NT2/D1 (cell line): Measurements from ENCODE around the gene TFAP2E.
A peak's percentile ranks its signal among the peaks of the same experiment; 100 is the strongest.
"Not testable (repeated sequence)": the region's sequence is repeated elsewhere in the genome, so short reads cannot be mapped to it uniquely, and the experiment has no call there.

ENCODE experiments used
- DNase-seq: peaks from one replicate; pipeline ENCODE4 v3.0.0-alpha.2; 2011; ENCODE audit warnings: low read depth, low spot score
- H3K27me3 ChIP-seq: 2 replicates; pipeline ENCODE4 v1.6.0; 2011; ENCODE audit warnings: mild to moderate bottlenecking; ENCODE audit not compliant: insufficient read length, insufficient read depth
- H3K36me3 ChIP-seq: 2 replicates; pipeline ENCODE4 v1.6.1; 2011; ENCODE audit warnings: mild to moderate bottlenecking, low read length, mixed read lengths; ENCODE audit not compliant: insufficient read depth, insufficient read length
- H3K4me1 ChIP-seq: 2 replicates; pipeline ENCODE4 v1.5.1; 2011; ENCODE audit not compliant: insufficient read depth, insufficient read length
- H3K4me3 ChIP-seq: 2 replicates; pipeline ENCODE4 v1.5.1; 2011; ENCODE audit warnings: low read depth; ENCODE audit not compliant: insufficient read length
- H3K9ac ChIP-seq: 2 replicates; pipeline ENCODE4 v1.6.0; 2011; ENCODE audit warnings: low read depth; ENCODE audit not compliant: insufficient read length
- H3K9me3 ChIP-seq: 2 replicates; pipeline ENCODE4 v1.5.1; 2011; ENCODE audit warnings: mild to moderate bottlenecking, low read length; ENCODE audit not compliant: insufficient read depth
- SUZ12 ChIP-seq: IDR thresholded peaks from 2 replicates; pipeline ENCODE4 v1.6.1; 2011; ENCODE audit not compliant: insufficient read length, insufficient read depth; ENCODE audit errors: extremely low read depth
- YY1 ChIP-seq: IDR thresholded peaks from 2 replicates; pipeline ENCODE4 v1.6.1; 2011; ENCODE audit not compliant: insufficient read length, insufficient read depth
- ZNF274 ChIP-seq: IDR thresholded peaks from 2 replicates; pipeline ENCODE4 v1.6.1; 2011; ENCODE audit warnings: mild to moderate bottlenecking, low read depth, low read length

TFAP2E gene

GRCh38 chr1:35576061-35576765, 3.1 kb downstream of the TFAP2E start:
- TF ChIP-seq SUZ12 (no peak), ZNF274 (no peak), YY1 (no peak)
- Histone ChIP-seq H3K36me3 (no peaks in the 10 kb centered on the region), H3K4me1 (peaks cover 17% of the 10 kb centered on the region), H3K4me3 (no peak overlapping the region), H3K9ac (peak overlapping the region; percentile 1), H3K9me3 (no peaks in the 10 kb centered on the region), H3K27me3 (peaks cover 65% of the 10 kb centered on the region)
- DNase-seq: no peak

GRCh38 chr1:35576766-35577070, 3.6 kb downstream of the TFAP2E start:
- H3K9ac ChIP-seq, DNase-seq: not testable (repeated sequence)

GRCh38 chr1:35577071-35577998, 4.2 kb downstream of the TFAP2E start:
- peak overlapping the region; percentile 73 for H3K9ac ChIP-seq
- TF ChIP-seq YY1 (no peak), ZNF274 (no peak), SUZ12 (no peak)
- no peaks in the 10 kb centered on the region for H3K36me3 ChIP-seq
- DNase-seq: no peak
- H3K4me1 ChIP-seq: peaks cover 17% of the 10 kb centered on the region
- no peaks in the 10 kb centered on the region for H3K9me3 ChIP-seq
- peaks cover 54% of the 10 kb centered on the region for H3K27me3 ChIP-seq
- peak overlapping the region; percentile 37 for H3K4me3 ChIP-seq

More at GRCh38 chr1:35576766-35577070, 3.6 kb downstream of the TFAP2E start:
- Histone ChIP-seq H3K27me3 (peaks cover 60% of the 10 kb centered on the region), H3K4me1 (peaks cover 17% of the 10 kb centered on the region)
- not testable (repeated sequence) for H3K9me3 ChIP-seq, H3K36me3 ChIP-seq, H3K4me3 ChIP-seq

- Histone ChIP-seq H3K36me3 (no peaks in the 10 kb centered on the region), H3K27me3 (peaks cover 18% of the 10 kb centered on the region), H3K9ac (no peak overlapping the region), H3K4me1 (peaks cover 7% of the 10 kb centered on the region), H3K4me3 (no peak overlapping the region), H3K9me3 (no peaks in the 10 kb centered on the region)
- TF ChIP-seq ZNF274 (no peak), YY1 (no peak), SUZ12 (no peak)
- DNase-seq: no peak
Measured at GRCh38 chr1:35580949-35581388, 7.9 kb downstream of the TFAP2E start.

GRCh38 chr1:35581621-35582020, 8.5 kb downstream of the TFAP2E start:
- peaks cover 11% of the 10 kb centered on the region for H3K27me3 ChIP-seq
- not testable (repeated sequence) for H3K4me1 ChIP-seq, H3K4me3 ChIP-seq, DNase-seq, H3K9me3 ChIP-seq, H3K9ac ChIP-seq, H3K36me3 ChIP-seq

- TF ChIP-seq SUZ12 (no peak), ZNF274 (no peak), YY1 (no peak)
Measured at GRCh38 chr1:35585281-35585680, 12.2 kb downstream of the TFAP2E start.

GRCh38 chr1:35585805-35586204, 12.7 kb downstream of the TFAP2E start:
- not testable (repeated sequence) for DNase-seq, H3K9ac ChIP-seq, H3K4me3 ChIP-seq, H3K36me3 ChIP-seq, H3K27me3 ChIP-seq, H3K9me3 ChIP-seq, H3K4me1 ChIP-seq

More at GRCh38 chr1:35585281-35585680, 12.2 kb downstream of the TFAP2E start:
- H3K9me3 ChIP-seq: no peaks in the 10 kb centered on the region
- no peaks in the 10 kb centered on the region for H3K36me3 ChIP-seq
- H3K4me1 ChIP-seq: no peaks in the 10 kb centered on the region
- no peak overlapping the region for H3K9ac ChIP-seq
- no peaks in the 10 kb centered on the region for H3K27me3 ChIP-seq
- H3K4me3 ChIP-seq: no peak overlapping the region
- DNase-seq: no peak

GRCh38 chr1:35586808-35587207, 13.7 kb downstream of the TFAP2E start:
- DNase-seq: no peak
- Histone ChIP-seq H3K4me3 (no peak overlapping the region), H3K9ac (no peak overlapping the region), H3K27me3 (no peaks in the 10 kb centered on the region), H3K36me3 (peaks cover 10% of the 10 kb centered on the region), H3K4me1 (no peaks in the 10 kb centered on the region), H3K9me3 (no peaks in the 10 kb centered on the region)
- no peak for TF ChIP-seq SUZ12
- TF ChIP-seq YY1: no peak
- no peak for TF ChIP-seq ZNF274
